Measurements from ENCODE around the gene ACTRT3.
"Not testable (repeated sequence)": the region's sequence is repeated elsewhere in the genome, so short reads cannot be mapped to it uniquely, and the experiment has no call there.

Gene ACTRT3

DNA sequence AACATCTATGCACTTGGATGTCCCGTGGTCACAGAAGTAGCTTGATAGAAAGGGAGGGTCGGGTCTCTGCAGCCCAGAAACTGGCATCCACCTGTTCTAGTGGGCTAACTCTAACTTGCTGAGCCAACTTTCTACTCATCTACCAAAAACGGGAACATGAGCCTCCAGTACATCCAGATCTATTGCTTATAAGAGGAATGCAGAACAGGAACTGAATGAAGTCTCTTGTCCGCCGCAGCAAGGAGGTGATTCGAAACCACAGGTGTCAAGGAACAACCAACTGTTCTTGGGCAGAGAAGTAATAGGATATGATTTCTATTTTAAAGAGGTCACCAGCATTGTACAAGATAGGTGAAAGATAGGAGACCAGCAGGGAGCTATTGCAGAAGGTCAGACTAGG is 22.4 kb downstream of the ACTRT3 start:
- H3K4me3 ChIP-seq (ENCODE audit: low read depth, low read length), result no peak overlapping the region
- H3K9ac ChIP-seq (ENCODE audit: low read depth, low read length), result no peak overlapping the region
- no peaks in the 10 kb centered on the region for H3K9me3 ChIP-seq (ENCODE audit: control insufficient read depth, insufficient read depth, low read length)
- H3K36me3 ChIP-seq (ENCODE audit: control insufficient read depth, insufficient read depth, low read length), result no peaks in the 10 kb centered on the region
- H3K27me3 ChIP-seq (ENCODE audit: control insufficient read depth, insufficient read depth, low read length), result no peaks in the 10 kb centered on the region
- H3K4me1 ChIP-seq (ENCODE audit: control insufficient read depth, insufficient read depth, low read length), result peaks cover 9% of the 10 kb centered on the region

- Histone ChIP-seq H3K9ac (ENCODE audit: low read depth, low read length) (no peak overlapping the region), H3K27me3 (ENCODE audit: control insufficient read depth, insufficient read depth, low read length) (no peaks in the 10 kb centered on the region), H3K9me3 (ENCODE audit: control insufficient read depth, insufficient read depth, low read length) (no peaks in the 10 kb centered on the region), H3K36me3 (ENCODE audit: control insufficient read depth, insufficient read depth, low read length) (no peaks in the 10 kb centered on the region), H3K4me3 (ENCODE audit: low read depth, low read length) (no peak overlapping the region), H3K4me1 (ENCODE audit: control insufficient read depth, insufficient read depth, low read length) (peaks cover 11% of the 10 kb centered on the region)
Measured at GRCh38 chr3:169744366-169745054, 24.9 kb downstream of the ACTRT3 start.

- Histone ChIP-seq H3K4me1 (ENCODE audit: control insufficient read depth, insufficient read depth, low read length) (peaks cover 6% of the 10 kb centered on the region), H3K9ac (ENCODE audit: low read depth, low read length) (no peak overlapping the region), H3K9me3 (ENCODE audit: control insufficient read depth, insufficient read depth, low read length) (no peaks in the 10 kb centered on the region), H3K27me3 (ENCODE audit: control insufficient read depth, insufficient read depth, low read length) (no peaks in the 10 kb centered on the region), H3K4me3 (ENCODE audit: low read depth, low read length) (no peak overlapping the region), H3K36me3 (ENCODE audit: control insufficient read depth, insufficient read depth, low read length) (no peaks in the 10 kb centered on the region)
Measured at GRCh38 chr3:169739067-169739466, 30.3 kb downstream of the ACTRT3 start.

- not testable (repeated sequence) for H3K27me3 ChIP-seq (ENCODE audit: control insufficient read depth, insufficient read depth, low read length); H3K4me3 ChIP-seq (ENCODE audit: low read depth, low read length); H3K36me3 ChIP-seq (ENCODE audit: control insufficient read depth, insufficient read depth, low read length); H3K9me3 ChIP-seq (ENCODE audit: control insufficient read depth, insufficient read depth, low read length); H3K9ac ChIP-seq (ENCODE audit: low read depth, low read length); H3K4me1 ChIP-seq (ENCODE audit: control insufficient read depth, insufficient read depth, low read length)
Measured at GRCh38 chr3:169731857-169732256, 37.5 kb downstream of the ACTRT3 start.

- H3K27me3 ChIP-seq (ENCODE audit: control insufficient read depth, insufficient read depth, low read length), result no peaks in the 10 kb centered on the region
- no peak overlapping the region for H3K4me3 ChIP-seq (ENCODE audit: low read depth, low read length)
- no peaks in the 10 kb centered on the region for H3K9me3 ChIP-seq (ENCODE audit: control insufficient read depth, insufficient read depth, low read length)
- no peaks in the 10 kb centered on the region for H3K36me3 ChIP-seq (ENCODE audit: control insufficient read depth, insufficient read depth, low read length)
- no peak overlapping the region for H3K9ac ChIP-seq (ENCODE audit: low read depth, low read length)
- H3K4me1 ChIP-seq (ENCODE audit: control insufficient read depth, insufficient read depth, low read length), result no peaks in the 10 kb centered on the region
Measured at GRCh38 chr3:169722724-169723123, 46.6 kb downstream of the ACTRT3 start.

- not testable (repeated sequence) for H3K9me3 ChIP-seq (ENCODE audit: control insufficient read depth, insufficient read depth, low read length); H3K36me3 ChIP-seq (ENCODE audit: control insufficient read depth, insufficient read depth, low read length); H3K9ac ChIP-seq (ENCODE audit: low read depth, low read length); H3K27me3 ChIP-seq (ENCODE audit: control insufficient read depth, insufficient read depth, low read length); H3K4me1 ChIP-seq (ENCODE audit: control insufficient read depth, insufficient read depth, low read length); H3K4me3 ChIP-seq (ENCODE audit: low read depth, low read length)
Measured at GRCh38 chr3:169718415-169718814, 50.9 kb downstream of the ACTRT3 start.
